SK-MEL-5 (cell line): ENCODE measurements around the gene MCC. TPM values are rescaled to one million over a fixed set of nuclear protein-coding genes. Genes with fewer than 3 reads are reported as not detected.

ENCODE experiments used
- DNase-seq: peaks from one replicate; pipeline ENCODE4 v3.0.0-alpha.2; 2016; ENCODE audit warnings: low read depth, low spot score
- in situ Hi-C: cut with HindIII; loops from 2 replicates; pipeline ENCODE4 v1.10.0; 2016; ENCODE audit warnings: low sequenced_read_pairs, high pct_unique_total_duplicates, low pct_unique_long_range_greater_than_20kb
- total RNA-seq: library from RNA; depleted of rRNA; stranded (reverse); fragments of >200 nt; shearing (Covaris generic); gene quantifications from 2 replicates; pipeline ENCODE4 v1.2.3, GENCODE V29; 2014

Gene MCC
- total RNA-seq, 1 experiment from 2014 or later: 48.2 TPM

GRCh38 chr5:113384782-113385285 is 103.4 kb downstream of the MCC start:
- DNase-seq: no peak

GRCh38 chr5:113382731-113383130 is 105.5 kb downstream of the MCC start:
- DNase-seq: peak; percentile 17

More at GRCh38 chr5:113384782-113385285, 103.4 kb downstream of the MCC start:
- in situ Hi-C loops: no loop called here

GRCh38 chr5:113381791-113382190 is 106.5 kb downstream of the MCC start:
- no peak for DNase-seq
- in situ Hi-C loops: no loop called here

More at GRCh38 chr5:113382731-113383130, 105.5 kb downstream of the MCC start:
- in situ Hi-C loops: no loop called here

- in situ Hi-C loops: no loop called here
- no peak for DNase-seq
These were observed 107.4 kb downstream of the MCC start for GRCh38 chr5:113380807-113381326.

- in situ Hi-C loops: no loop called here
- no peak for DNase-seq
These were observed 108.1 kb downstream of the MCC start for GRCh38 chr5:113379936-113380806.

GRCh38 chr5:113378959-113379541 is 109.2 kb downstream of the MCC start:
- in situ Hi-C loops: no loop called here
- DNase-seq: peak; percentile 77

- DNase-seq: no peak
- in situ Hi-C loops: no loop called here
These were observed 109.7 kb downstream of the MCC start for GRCh38 chr5:113378514-113378913.

- no peak for DNase-seq
- in situ Hi-C loops: no loop called here
These were observed 110.2 kb downstream of the MCC start for GRCh38 chr5:113378081-113378480.

- in situ Hi-C loops: no loop called here
- DNase-seq: peak; percentile 16
These were observed 111.6 kb downstream of the MCC start for GRCh38 chr5:113376640-113377039.

- DNase-seq: no peak
- in situ Hi-C loops: no loop called here
These were observed 112.7 kb downstream of the MCC start for GRCh38 chr5:113375480-113376060.

GRCh38 chr5:113373426-113373825 is 114.8 kb downstream of the MCC start:
- in situ Hi-C loops: no loop called here
- no peak for DNase-seq

GRCh38 chr5:113371721-113372196 is 116.5 kb downstream of the MCC start:
- in situ Hi-C loops: no loop called here
- no peak for DNase-seq

- in situ Hi-C loops: no loop called here
- DNase-seq: no peak
These were observed 120.7 kb downstream of the MCC start for GRCh38 chr5:113367586-113367985.

GRCh38 chr5:113364466-113364865 is 123.8 kb downstream of the MCC start:
- in situ Hi-C loops: no loop called here
- DNase-seq: no peak

- in situ Hi-C loops: no loop called here
These were observed 126.6 kb downstream of the MCC start for GRCh38 chr5:113361701-113362100.

GRCh38 chr5:113359419-113359818 is 128.8 kb downstream of the MCC start:
- in situ Hi-C loops: no loop called here
- DNase-seq: no peak

More at GRCh38 chr5:113361701-113362100, 126.6 kb downstream of the MCC start:
- DNase-seq: no peak

GRCh38 chr5:113358696-113359095 is 129.6 kb downstream of the MCC start:
- in situ Hi-C loops: no loop called here

More at GRCh38 chr5:113358696-113359095, 129.6 kb downstream of the MCC start:
- peak; percentile 51 for DNase-seq
